NCI-H2081 treated with DMSO at 0.1 percent for 48 hours (cell line): ENCODE measurements around the gene BRIP1.
"Not testable (repeated sequence)": the region's sequence is repeated elsewhere in the genome, so short reads cannot be mapped to it uniquely, and the experiment has no call there.

Source experiments
- DNase-seq: peaks from one replicate; lab custom pipeline; 2025; lab: John Stamatoyannopoulos, UW

BRIP1 gene

DNA sequence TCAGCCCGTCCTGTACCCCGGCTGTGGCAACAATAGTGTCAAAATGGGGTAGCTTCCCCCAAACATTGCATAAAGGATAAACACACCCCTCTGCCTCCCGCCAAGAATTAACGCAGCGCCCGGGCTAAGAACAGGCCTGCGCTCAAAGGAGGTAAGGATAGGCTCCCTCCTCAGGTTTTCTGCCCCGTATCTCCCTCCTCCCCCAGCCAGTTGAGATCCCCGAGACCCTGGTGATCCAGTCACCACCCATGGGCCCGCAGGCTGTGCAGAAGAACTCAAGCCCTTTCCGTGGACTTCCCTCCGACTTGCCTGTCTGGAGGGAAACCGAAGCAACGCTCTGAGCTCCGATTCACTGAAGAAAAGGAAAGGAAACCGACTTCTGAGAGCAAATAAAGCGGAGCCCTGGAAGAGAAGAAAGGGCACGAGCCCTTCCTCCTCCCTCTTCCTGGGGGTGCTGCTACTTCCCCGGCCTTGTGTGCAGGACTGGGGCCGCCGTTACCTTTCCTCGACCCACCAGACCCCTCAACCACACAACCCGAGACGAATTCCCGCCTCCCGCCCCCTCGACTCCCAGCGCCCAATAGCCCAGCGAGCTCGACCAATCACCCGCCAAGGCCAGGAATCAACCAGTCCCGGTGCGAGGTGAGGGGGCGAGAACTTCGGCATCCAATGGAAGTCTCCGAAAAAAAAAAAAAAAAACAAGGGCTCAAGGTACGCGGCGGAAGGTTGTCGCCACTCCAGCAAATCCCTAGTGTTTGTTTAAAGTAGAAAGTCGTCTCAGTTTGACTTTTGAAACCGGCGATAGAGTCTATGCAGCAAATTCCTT, at the start of gene BRIP1:
BRIP1 (minus strand) TSS at position 554 of the 826 bp plus-strand sequence. CDS start 1,989 bp downstream, outside the sequence.
- peak; percentile 80 for DNase-seq

GRCh38 chr17:61908292-61909037, 45.1 kb upstream of the BRIP1 start:
- no peak for DNase-seq

DNA sequence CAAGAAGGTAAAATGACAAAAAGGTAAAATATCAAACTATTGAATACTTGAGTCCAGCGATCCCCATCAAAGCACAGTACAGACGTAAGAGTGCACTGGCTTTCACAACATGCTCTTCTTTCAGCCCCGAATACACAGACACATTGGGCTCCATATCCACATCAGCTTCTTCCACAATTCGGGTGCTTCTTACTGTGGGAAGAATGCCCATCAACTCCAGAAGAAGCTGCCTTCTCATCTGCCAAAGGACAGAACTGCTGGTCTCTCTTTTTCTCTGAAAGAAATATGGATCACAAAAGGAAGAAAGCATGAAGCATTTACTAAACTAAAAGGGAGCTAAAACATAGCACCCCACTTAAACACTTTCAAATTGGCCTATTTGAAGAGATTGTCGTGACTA, 44.0 kb upstream of the BRIP1 start:
- DNase-seq, result no peak

DNA sequence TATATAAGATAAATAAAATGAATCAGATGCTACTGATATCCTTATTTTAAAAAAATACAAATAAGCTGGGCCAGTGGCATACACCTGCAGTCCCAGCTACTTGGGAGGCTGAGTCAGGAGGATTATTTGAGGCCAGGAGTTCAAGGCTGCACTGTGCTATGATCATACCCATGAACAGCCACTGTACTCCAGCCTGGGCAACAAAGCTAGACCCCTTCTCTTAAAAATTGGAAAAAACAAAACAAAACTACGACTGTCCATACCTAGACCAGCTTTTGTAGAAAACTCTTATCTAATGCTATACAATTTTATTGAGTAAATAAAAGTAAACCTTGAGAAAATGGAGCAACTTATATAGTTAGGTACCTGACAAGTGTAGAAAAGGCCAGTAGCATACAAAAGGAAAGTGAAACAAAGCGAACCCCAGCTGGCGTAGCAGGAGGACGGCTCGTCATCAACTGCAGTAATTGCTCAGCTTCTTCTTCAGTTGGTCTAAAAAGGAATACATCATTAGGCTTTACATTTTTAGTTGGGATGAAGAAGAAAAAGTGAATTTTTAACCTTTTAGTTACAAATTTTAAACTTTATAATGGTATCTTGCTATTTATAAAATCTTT, 40.9 kb upstream of the BRIP1 start:
- DNase-seq, result no peak

GRCh38 chr17:61903251-61903650, 39.9 kb upstream of the BRIP1 start:
- no peak for DNase-seq

DNA sequence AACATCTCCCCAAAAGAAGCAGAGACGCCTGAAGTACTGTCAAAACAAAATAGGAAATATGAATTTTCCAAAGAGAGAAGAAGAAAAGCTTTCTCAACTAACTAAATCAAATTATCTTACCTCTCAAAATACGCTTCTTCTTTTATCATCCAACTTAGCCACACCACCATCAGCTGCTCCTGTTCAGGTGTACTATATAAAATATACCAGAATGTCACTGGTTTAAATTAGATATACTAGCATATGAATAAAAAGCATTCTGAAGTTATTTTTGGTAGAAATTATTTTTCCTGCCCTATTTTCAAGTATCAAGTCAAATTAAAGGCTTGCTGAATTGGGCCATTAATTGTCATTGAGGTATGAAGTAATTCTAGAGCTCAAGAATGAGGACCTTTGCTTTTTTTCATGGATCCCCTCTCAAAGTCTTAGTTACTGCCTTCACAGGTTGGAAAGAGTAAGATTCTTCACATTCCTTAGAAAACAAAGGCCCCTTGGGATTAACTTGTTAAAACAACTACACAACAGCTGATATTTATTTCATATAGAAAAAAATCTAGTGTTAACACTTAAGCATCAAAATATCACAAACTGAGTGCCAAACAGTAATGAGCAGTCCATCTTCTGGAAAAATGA, 34.3 kb upstream of the BRIP1 start:
- DNase-seq, result no peak

DNA sequence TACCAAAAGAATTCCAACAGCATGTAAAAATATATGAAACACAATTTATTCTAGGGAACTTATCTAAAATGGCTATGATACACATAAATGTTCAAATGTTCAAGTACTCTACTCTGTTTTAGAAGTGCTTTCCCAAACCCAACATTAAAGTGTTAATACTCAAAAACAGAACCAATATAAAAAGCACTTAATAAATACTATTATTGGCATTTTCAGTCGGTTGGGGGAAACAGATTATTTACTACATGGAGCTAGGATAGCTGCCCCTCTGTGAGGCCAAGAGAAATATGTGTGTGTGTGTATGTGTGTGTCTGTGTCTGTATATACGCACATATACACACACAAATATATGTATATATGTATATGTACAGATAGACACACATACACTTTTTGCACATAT, 32.1 kb upstream of the BRIP1 start:
- no peak for DNase-seq

DNA sequence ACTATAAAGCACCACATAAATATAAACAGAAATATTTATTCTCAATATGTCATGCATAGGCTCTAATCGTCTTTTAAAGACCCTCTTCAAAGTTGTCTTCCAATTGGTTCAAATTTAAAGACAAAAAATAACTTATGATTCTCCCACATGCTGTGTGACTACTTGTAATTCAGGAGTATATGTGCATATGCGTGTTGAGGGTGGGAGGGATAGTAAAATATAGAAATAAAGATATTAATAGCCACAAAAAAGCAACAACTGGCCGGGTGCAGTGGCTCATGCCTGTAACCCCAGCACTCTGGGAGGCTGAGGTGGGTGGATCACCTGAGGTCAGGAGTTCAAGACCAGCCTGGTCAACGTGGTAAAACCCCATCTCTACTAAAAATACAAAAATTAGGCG, 31.0 kb upstream of the BRIP1 start:
- not testable (repeated sequence) for DNase-seq

- DNase-seq, result not testable (repeated sequence)
These were observed 24.4 kb upstream of the BRIP1 start for GRCh38 chr17:61887733-61888132.

DNA sequence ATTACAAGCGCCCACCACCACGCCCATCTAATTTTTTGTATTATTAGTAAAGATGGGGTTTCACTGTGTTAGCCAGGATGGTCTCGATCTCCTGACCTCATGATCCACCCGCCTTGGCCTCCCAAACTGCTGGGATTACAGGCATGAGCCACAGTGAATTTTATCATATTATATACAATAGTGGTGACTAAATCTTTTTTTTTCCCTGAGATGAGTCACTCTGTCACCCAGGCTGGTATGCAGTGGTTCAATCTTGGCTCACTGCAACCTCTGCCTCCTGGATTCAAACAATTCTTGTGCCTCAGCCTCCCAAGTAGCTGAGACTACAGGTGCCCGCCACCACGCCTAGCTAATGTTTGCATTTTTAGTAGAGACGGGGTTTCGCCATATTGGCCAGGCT, 22.5 kb upstream of the BRIP1 start:
- DNase-seq, result not testable (repeated sequence)

GRCh38 chr17:61884864-61885263, 21.5 kb upstream of the BRIP1 start:
- no peak for DNase-seq

DNA sequence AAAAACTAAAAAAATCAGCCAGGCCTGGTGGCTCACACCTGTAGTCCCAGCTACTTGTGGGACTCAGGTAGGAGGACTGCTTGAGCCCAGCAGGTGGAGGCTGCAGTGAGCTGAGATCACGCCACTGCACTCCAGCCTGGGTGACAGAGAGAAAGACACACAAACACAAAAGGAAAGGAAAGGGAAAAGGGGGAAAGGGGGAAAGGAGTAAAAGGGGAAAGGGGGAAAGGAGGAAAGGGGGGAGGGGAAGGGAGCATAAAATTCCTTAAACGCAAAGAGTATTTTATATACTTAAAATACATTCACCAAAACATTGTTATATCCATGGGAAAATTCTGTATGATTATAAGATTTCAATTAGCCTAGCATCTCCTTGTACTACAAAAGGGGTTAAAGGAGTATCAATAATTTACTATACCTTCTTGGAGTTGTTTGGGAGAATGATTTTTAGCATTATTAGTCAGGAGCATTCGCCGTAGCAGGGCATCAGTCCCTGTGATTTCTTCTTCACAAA, 17.3 kb upstream of the BRIP1 start:
- no peak for DNase-seq

GRCh38 chr17:61878984-61879612, 15.8 kb upstream of the BRIP1 start:
- no peak for DNase-seq

- no peak for DNase-seq
These were observed 15.2 kb upstream of the BRIP1 start for GRCh38 chr17:61878520-61878919.

DNA sequence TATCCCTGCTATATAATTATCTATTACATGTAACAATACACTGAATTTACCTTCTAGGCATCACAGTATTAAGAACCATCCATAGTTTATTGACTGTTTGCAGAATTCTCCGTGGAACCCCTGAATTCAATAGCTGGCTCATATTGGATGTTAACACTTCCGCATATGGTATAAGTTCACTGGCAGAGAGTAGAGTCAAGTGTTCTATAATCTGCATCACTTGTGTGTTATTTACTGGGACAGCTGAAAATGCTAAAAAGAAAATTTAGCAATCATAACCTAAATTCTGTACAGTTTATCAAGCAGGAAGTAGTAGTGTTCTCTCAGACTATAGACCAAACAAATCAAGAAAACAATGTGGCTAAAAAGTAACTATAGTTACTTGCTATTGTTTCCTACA, 14.5 kb upstream of the BRIP1 start:
- DNase-seq, result no peak

GRCh38 chr17:61875804-61876203, 12.5 kb upstream of the BRIP1 start:
- no peak for DNase-seq

DNA sequence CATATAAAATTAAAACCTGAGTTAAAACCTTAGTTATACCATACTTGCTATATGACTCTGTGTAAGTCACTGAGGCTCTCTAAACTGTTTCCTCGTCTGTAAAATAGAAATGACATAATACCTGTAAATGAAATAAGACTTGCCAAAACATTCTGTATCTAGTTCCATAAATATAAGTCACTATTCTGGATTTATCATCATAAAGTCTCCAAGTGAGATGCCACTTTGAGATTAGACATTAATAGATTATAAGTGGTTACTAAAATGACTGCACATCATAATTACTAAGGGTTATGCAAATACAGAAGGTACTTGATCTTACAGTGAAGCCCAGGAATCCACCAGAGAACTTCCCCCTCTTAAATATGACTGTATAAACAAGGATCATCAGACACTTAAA, 12.0 kb upstream of the BRIP1 start:
- no peak for DNase-seq

DNA sequence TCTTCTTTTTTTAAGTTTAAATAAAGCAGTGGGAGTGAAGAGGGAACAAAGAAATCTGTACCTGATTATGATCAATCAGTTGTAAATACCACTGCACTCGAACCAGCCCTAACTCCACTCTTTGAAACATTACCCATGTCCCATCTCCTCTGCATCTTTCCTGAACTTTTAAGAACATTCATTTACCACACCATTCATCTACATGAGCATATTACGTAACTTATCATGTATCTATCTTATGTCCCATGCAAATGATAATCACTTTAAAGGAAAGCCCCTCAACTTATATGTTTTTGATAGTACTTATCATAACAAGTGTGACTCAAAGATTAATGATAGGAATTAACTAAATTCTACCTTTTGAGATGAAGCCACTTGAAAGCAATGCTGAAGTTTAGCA, 10.7 kb upstream of the BRIP1 start:
- no peak for DNase-seq

DNA sequence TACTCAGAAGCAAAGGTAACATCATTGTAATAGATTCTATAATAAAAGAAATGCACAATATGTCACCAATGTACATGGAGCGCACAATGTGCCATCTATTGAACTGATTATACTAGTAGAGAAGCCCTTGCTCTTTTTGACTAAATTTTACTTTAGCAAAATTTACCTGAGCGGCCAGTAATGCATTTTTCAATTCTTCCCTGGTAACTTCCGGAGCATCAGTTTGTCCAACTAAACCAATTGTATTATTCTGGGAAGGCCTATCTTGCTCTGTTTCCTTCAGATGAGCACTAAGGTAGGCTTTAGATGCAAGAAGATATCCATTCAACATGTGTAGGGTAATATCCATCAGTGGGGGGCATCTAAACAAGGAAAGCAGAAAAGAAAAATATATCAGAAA, 8.8 kb upstream of the BRIP1 start:
- no peak for DNase-seq

- DNase-seq, result no peak
These were observed 5.8 kb upstream of the BRIP1 start for GRCh38 chr17:61869138-61869537.

- no peak for DNase-seq
These were observed 4.7 kb upstream of the BRIP1 start for GRCh38 chr17:61868074-61868473.

DNA sequence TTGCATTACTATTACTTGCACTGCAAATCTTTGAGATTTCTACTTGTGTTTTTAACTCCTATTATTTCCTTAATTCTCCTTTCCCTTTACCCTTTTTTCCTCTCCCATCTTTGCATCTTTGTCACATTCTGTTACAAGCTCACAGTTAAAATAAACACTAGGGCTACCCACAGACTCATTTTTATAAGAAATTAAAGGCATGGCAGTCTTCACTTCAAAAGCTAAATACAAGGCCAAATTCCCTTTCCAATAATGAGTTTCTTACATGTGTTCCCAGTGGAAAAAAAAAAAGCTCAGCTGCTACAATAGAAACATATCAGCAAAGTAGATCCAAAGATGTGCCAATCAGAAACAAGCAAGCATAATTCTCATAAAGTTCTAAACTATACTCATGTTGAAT, 3.7 kb upstream of the BRIP1 start:
- no peak for DNase-seq
